HEK293 (cell line): ENCODE measurements around the gene ZXDC.
A peak's percentile ranks its signal among the peaks of the same experiment; 100 is the strongest.

ENCODE experiments used
- CTCF ChIA-PET: fragments of 350-600 bp; formaldehyde crosslinking; extraction: SDS; loops from one replicate; lab custom pipeline; 2021; ENCODE audit warnings: antibody characterized with exemption; lab: Yijun Ruan, JAX
- POLR2A ChIA-PET: fragments of 300-600 bp; formaldehyde crosslinking; extraction: SDS; loops from one replicate; lab custom pipeline; 2020; ENCODE audit warnings: antibody characterized with exemption, inconsistent platforms; lab: Yijun Ruan, JAX
- H3K27ac ChIP-seq: fragments of 200-500 bp; sonication (Bioruptor generic); 2 replicates; pipeline ENCODE4 v1.5.1; 2014; ENCODE audit warnings: low read depth, low read length, control low read depth, inconsistent platforms; ENCODE audit errors: extremely low read depth
- H3K36me3 ChIP-seq, 2 experiments: fragments of 200-500 bp in 1 of 2; sonication (Bioruptor generic) in 1 of 2; 1 replicate in 1 of 2; 2 replicates in 1 of 2; pipeline ENCODE4 v1.5.1; 2014 to 2017; ENCODE audit warnings: inconsistent platforms in 2 of 2, low read length in 2 of 2; ENCODE audit not compliant: control insufficient read depth in 2 of 2, insufficient read depth in 1 of 2
- H3K4me1 ChIP-seq: fragments of 200-500 bp; sonication (Bioruptor generic); 2 replicates; pipeline ENCODE4 v1.5.1; 2014; ENCODE audit warnings: mild to moderate bottlenecking, low read length, inconsistent platforms; ENCODE audit not compliant: control insufficient read depth, insufficient read depth
- H3K4me3 ChIP-seq: 2 replicates; pipeline ENCODE4 v1.5.1; 2011; ENCODE audit warnings: low read depth, mild to moderate bottlenecking, control low read depth, low read length, moderate library complexity
- H3K9me3 ChIP-seq: fragments of 200-500 bp; sonication (Bioruptor generic); 2 replicates; pipeline ENCODE4 v1.5.1; 2014; ENCODE audit warnings: low read depth, low read length, inconsistent platforms; ENCODE audit not compliant: control insufficient read depth, insufficient read depth
- SALL2 ChIP-seq: fragments of 450-650 bp; formaldehyde crosslinking; IDR thresholded peaks from 2 replicates; pipeline ENCODE4 v1.5.0; 2017; ENCODE audit warnings: missing biosample characterization, mild to moderate bottlenecking, missing genetic modification characterization, borderline replicate concordance
- ZNF169 ChIP-seq: fragments of 450-650 bp; formaldehyde crosslinking; IDR thresholded peaks from 2 replicates; pipeline ENCODE4 v1.5.1; 2016; ENCODE audit warnings: missing biosample characterization, missing genetic modification characterization
- ZNF174 ChIP-seq: fragments of 450-650 bp; formaldehyde crosslinking; IDR thresholded peaks from 2 replicates; pipeline ENCODE4 v1.5.0; 2017; ENCODE audit warnings: missing biosample characterization, mild to moderate bottlenecking, missing genetic modification characterization
- ZNF223 ChIP-seq: fragments of 450-650 bp; formaldehyde crosslinking; IDR thresholded peaks from 2 replicates; pipeline ENCODE4 v1.5.1; 2016; ENCODE audit warnings: missing biosample characterization, missing genetic modification characterization
- ZNF571 ChIP-seq: fragments of 450-650 bp; formaldehyde crosslinking; IDR thresholded peaks from 2 replicates; pipeline ENCODE4 v1.5.0; 2017; ENCODE audit warnings: missing biosample characterization, missing genetic modification characterization
- ZNF585B ChIP-seq: fragments of 450-650 bp; formaldehyde crosslinking; IDR thresholded peaks from 2 replicates; pipeline ENCODE4 v1.5.1; 2016; ENCODE audit warnings: missing biosample characterization, missing genetic modification characterization
- ZNF610 ChIP-seq: fragments of 450-650 bp; formaldehyde crosslinking; IDR thresholded peaks from 2 replicates; pipeline ENCODE4 v1.5.1; 2016; ENCODE audit warnings: missing biosample characterization, missing genetic modification characterization, borderline replicate concordance
- ZNF621 ChIP-seq: fragments of 450-650 bp; formaldehyde crosslinking; IDR thresholded peaks from 2 replicates; pipeline ENCODE4 v1.5.1; 2017; ENCODE audit warnings: missing biosample characterization, missing genetic modification characterization
- ZNF623 ChIP-seq: fragments of 450-650 bp; formaldehyde crosslinking; IDR thresholded peaks from 2 replicates; pipeline ENCODE4 v1.5.1; 2016; ENCODE audit warnings: missing biosample characterization, missing genetic modification characterization
- ZNF654 ChIP-seq: fragments of 450-650 bp; formaldehyde crosslinking; IDR thresholded peaks from 2 replicates; pipeline ENCODE4 v1.5.1; 2016; ENCODE audit warnings: low read depth, missing biosample characterization, missing genetic modification characterization
- ZNF670 ChIP-seq: fragments of 450-650 bp; formaldehyde crosslinking; IDR thresholded peaks from 2 replicates; pipeline ENCODE4 v1.5.1; 2016; ENCODE audit warnings: missing biosample characterization, missing genetic modification characterization, low read depth
- ZNF701 ChIP-seq: fragments of 450-650 bp; formaldehyde crosslinking; IDR thresholded peaks from 2 replicates; pipeline ENCODE4 v1.5.1; 2016; ENCODE audit warnings: missing biosample characterization, missing genetic modification characterization
- ZNF776 ChIP-seq: fragments of 450-650 bp; formaldehyde crosslinking; IDR thresholded peaks from 2 replicates; pipeline ENCODE4 v1.5.0; 2017; ENCODE audit warnings: missing biosample characterization, missing genetic modification characterization, borderline replicate concordance
- ZNF837 ChIP-seq: fragments of 450-650 bp; formaldehyde crosslinking; IDR thresholded peaks from 2 replicates; pipeline ENCODE4 v1.5.1; 2016; ENCODE audit warnings: missing biosample characterization, missing genetic modification characterization
- TF ChIP-seq, protein P1 (sequence below): fragments of 450-650 bp; formaldehyde crosslinking; IDR thresholded peaks from 2 replicates; pipeline ENCODE4 v1.5.1; 2016; ENCODE audit warnings: missing biosample characterization, missing genetic modification characterization
- TF ChIP-seq, protein P2 (sequence below): fragments of 450-650 bp; formaldehyde crosslinking; IDR thresholded peaks from 2 replicates; pipeline ENCODE4 v1.5.1; 2017; ENCODE audit warnings: missing biosample characterization, missing genetic modification characterization
- TF ChIP-seq, protein P3 (sequence below): fragments of 450-650 bp; formaldehyde crosslinking; IDR thresholded peaks from 2 replicates; pipeline ENCODE4 v1.5.1; 2016; ENCODE audit warnings: missing biosample characterization, missing genetic modification characterization
- TF ChIP-seq, protein P4 (sequence below): fragments of 450-650 bp; formaldehyde crosslinking; IDR thresholded peaks from 2 replicates; pipeline ENCODE4; 2016; ENCODE audit warnings: missing biosample characterization, missing genetic modification characterization

Gene ZXDC

DNA sequence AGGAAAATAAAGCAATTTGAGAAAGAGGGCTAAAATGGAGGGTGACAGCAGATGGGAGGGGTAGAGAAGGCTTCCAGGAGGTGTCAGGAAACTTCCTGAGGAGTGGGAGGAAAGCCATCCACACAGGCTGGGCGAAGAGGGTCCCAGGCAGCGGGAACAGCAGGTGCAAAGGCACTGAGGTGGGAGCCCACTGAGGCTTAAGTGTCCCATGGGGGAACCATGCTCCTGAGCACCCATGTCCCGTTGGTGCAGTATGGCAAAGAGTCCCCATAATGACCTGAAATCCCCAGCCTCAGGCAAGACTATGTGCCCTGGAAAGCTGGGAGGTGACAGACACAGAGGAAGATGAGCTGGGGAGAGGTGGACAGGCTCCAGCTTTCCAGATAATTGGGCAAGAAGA is 50.9 kb downstream of the ZXDC start:
- H3K4me1 ChIP-seq: no peaks in the 10 kb centered on the region
- no peak overlapping the region for H3K4me3 ChIP-seq
- TF ChIP-seq ZNF623 (tag by site-specific recombination): peak; percentile 40
- no peak for TF ChIP-seq ZNF169 (tag by site-specific recombination)
- no peaks in the 10 kb centered on the region for H3K36me3 ChIP-seq
- CTCF ChIA-PET: no interaction called here
- no peaks in the 10 kb centered on the region for H3K9me3 ChIP-seq
- POLR2A ChIA-PET: no interaction called here
- H3K27ac ChIP-seq: no peak overlapping the region

DNA sequence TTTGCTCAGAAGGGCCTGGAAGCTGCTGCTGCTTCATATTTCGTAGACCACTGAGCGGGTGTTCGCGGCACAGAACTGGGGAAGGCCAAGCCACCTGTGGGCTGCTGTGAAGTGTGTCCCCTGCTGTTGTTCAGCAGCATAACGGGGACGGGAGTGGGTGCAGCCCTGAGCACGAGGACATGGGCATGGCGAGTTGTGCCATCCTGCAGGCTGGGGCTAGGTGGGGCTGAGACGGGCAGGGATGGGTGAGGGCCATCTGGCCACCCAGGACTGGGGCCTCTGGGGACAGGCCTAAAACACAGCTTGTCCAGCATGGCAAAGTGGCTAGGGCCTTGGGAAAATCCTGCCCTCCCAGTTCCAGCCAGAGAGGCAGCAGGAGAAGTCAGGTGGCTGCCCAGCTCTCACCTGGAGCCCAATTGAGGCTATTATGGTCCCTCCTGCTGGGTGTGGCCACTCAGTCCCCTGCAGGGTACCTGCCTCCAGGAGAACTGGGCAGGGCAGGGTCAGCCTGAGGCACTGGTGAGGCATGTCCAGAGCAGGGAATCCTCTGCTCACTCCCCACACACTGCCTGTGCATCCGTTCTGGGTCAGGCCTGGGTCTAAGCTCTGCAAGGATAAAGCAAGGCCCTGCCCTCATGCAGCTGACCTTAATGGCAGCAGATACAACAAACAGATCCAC is 51.5 kb downstream of the ZXDC start:
- TF ChIP-seq, protein P1, sequence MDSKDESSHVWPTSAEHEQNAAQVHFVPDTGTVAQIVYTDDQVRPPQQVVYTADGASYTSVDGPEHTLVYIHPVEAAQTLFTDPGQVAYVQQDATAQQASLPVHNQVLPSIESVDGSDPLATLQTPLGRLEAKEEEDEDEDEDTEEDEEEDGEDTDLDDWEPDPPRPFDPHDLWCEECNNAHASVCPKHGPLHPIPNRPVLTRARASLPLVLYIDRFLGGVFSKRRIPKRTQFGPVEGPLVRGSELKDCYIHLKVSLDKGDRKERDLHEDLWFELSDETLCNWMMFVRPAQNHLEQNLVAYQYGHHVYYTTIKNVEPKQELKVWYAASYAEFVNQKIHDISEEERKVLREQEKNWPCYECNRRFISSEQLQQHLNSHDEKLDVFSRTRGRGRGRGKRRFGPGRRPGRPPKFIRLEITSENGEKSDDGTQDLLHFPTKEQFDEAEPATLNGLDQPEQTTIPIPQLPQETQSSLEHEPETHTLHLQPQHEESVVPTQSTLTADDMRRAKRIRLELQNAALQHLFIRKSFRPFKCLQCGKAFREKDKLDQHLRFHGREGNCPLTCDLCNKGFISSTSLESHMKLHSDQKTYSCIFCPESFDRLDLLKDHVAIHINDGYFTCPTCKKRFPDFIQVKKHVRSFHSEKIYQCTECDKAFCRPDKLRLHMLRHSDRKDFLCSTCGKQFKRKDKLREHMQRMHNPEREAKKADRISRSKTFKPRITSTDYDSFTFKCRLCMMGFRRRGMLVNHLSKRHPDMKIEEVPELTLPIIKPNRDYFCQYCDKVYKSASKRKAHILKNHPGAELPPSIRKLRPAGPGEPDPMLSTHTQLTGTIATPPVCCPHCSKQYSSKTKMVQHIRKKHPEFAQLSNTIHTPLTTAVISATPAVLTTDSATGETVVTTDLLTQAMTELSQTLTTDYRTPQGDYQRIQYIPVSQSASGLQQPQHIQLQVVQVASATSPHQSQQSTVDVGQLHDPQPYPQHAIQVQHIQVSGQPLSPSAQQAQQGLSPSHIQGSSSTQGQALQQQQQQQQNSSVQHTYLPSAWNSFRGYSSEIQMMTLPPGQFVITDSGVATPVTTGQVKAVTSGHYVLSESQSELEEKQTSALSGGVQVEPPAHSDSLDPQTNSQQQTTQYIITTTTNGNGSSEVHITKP (tag by site-specific recombination): no peak
- TF ChIP-seq, protein P2, sequence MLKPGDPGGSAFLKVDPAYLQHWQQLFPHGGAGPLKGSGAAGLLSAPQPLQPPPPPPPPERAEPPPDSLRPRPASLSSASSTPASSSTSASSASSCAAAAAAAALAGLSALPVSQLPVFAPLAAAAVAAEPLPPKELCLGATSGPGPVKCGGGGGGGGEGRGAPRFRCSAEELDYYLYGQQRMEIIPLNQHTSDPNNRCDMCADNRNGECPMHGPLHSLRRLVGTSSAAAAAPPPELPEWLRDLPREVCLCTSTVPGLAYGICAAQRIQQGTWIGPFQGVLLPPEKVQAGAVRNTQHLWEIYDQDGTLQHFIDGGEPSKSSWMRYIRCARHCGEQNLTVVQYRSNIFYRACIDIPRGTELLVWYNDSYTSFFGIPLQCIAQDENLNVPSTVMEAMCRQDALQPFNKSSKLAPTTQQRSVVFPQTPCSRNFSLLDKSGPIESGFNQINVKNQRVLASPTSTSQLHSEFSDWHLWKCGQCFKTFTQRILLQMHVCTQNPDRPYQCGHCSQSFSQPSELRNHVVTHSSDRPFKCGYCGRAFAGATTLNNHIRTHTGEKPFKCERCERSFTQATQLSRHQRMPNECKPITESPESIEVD: no peak
- TF ChIP-seq SALL2 (tag by site-specific recombination): no peak
- TF ChIP-seq ZNF776 (tag by site-specific recombination): no peak
- no peak for TF ChIP-seq ZNF654 (tag by site-specific recombination)
- TF ChIP-seq ZNF571 (tag by site-specific recombination): no peak
- TF ChIP-seq ZNF623 (tag by site-specific recombination): no peak
- no peak for TF ChIP-seq ZNF701 (tag by site-specific recombination)
- no peak for TF ChIP-seq ZNF585B
- TF ChIP-seq ZNF670 (tag by site-specific recombination): no peak
- Histone ChIP-seq H3K4me3 (no peak overlapping the region), H3K27ac (no peak overlapping the region), H3K36me3 (no peaks in the 10 kb centered on the region), H3K4me1 (no peaks in the 10 kb centered on the region), H3K9me3 (no peaks in the 10 kb centered on the region)
- CTCF ChIA-PET: no interaction called here
- POLR2A ChIA-PET: no interaction called here

DNA sequence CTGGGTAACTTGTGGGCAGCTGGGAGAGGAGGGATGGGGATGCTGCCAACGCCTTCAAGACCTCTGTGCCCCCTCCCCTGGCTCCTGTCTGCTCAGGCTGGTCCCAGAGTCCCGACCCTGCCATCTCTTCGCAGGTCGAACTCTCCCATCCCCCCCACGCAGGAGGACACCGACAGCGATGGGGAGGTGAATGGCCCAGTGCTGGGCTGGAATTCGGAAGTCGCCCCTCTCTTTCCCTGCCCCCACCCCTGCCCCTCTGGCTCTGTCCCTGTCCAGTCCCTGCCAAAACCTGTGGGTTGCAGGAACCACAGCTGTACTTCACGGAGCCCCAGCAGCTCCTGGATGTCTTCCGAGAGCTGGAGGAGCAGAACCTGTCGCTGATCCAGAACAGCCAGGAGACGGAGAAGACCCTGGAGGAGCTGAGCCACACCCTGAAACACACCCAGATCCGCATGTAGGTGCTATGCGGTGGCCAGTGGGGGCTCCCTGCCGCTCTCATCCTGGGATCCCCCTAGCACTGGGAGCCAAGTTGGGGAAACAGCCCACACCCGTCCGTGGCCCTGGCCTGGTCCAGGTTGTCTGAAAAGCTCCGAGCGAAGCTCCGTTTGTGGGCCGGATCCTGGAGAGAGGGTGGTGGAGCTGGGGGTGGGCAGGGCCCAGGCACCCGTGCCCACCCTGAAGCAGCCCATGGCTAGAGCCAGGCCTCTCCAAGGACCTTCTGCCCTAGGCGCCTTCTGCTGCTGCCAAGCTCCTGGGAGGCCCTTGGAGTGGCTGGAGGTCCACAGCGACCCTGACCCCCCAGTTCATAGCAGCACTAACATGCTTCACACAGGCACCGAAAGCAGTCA is 52.3 kb downstream of the ZXDC start:
- Histone ChIP-seq H3K27ac (no peak overlapping the region), H3K4me1 (no peaks in the 10 kb centered on the region), H3K36me3 (no peaks in the 10 kb centered on the region), H3K4me3 (no peak overlapping the region), H3K9me3 (no peaks in the 10 kb centered on the region)
- ChIA-PET POLR2A (no interaction called here), CTCF (no interaction called here)
- TF ChIP-seq, protein P3, sequence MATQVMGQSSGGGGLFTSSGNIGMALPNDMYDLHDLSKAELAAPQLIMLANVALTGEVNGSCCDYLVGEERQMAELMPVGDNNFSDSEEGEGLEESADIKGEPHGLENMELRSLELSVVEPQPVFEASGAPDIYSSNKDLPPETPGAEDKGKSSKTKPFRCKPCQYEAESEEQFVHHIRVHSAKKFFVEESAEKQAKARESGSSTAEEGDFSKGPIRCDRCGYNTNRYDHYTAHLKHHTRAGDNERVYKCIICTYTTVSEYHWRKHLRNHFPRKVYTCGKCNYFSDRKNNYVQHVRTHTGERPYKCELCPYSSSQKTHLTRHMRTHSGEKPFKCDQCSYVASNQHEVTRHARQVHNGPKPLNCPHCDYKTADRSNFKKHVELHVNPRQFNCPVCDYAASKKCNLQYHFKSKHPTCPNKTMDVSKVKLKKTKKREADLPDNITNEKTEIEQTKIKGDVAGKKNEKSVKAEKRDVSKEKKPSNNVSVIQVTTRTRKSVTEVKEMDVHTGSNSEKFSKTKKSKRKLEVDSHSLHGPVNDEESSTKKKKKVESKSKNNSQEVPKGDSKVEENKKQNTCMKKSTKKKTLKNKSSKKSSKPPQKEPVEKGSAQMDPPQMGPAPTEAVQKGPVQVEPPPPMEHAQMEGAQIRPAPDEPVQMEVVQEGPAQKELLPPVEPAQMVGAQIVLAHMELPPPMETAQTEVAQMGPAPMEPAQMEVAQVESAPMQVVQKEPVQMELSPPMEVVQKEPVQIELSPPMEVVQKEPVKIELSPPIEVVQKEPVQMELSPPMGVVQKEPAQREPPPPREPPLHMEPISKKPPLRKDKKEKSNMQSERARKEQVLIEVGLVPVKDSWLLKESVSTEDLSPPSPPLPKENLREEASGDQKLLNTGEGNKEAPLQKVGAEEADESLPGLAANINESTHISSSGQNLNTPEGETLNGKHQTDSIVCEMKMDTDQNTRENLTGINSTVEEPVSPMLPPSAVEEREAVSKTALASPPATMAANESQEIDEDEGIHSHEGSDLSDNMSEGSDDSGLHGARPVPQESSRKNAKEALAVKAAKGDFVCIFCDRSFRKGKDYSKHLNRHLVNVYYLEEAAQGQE (tag by site-specific recombination): no peak
- TF ChIP-seq, protein P4, sequence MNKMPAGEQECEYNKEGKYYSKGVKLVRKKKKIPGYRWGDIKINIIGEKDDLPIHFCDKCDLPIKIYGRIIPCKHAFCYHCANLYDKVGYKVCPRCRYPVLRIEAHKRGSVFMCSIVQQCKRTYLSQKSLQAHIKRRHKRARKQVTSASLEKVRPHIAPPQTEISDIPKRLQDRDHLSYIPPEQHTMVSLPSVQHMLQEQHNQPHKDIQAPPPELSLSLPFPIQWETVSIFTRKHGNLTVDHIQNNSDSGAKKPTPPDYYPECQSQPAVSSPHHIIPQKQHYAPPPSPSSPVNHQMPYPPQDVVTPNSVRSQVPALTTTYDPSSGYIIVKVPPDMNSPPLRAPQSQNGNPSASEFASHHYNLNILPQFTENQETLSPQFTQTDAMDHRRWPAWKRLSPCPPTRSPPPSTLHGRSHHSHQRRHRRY (tag by site-specific recombination): no peak
- TF ChIP-seq ZNF621 (no peak), ZNF610 (tag by site-specific recombination) (no peak), ZNF223 (tag by site-specific recombination) (no peak), ZNF837 (tag by site-specific recombination) (no peak), ZNF174 (no peak)
